Neural progenitor cell (in vitro differentiated cells): ENCODE measurements around the gene CLCNKA. TPM values are rescaled to one million over a fixed set of nuclear protein-coding genes. Genes with fewer than 3 reads are reported as not detected.
"Not testable (repeated sequence)": the region's sequence is repeated elsewhere in the genome, so short reads cannot be mapped to it uniquely, and the experiment has no call there.

Experiments
- DNase-seq: peaks from one replicate; pipeline ENCODE4 v3.0.0-alpha.2; 2016; ENCODE audit warnings: low spot score
- H2AFZ ChIP-seq: fragments of 200-600 bp; sonication (generic); replicated peaks from 2 replicates; pipeline ENCODE4 v1.6.1; 2016; ENCODE audit warnings: antibody characterized with exemption
- H3F3A ChIP-seq: fragments of 200-600 bp; sonication (generic); 2 replicates; pipeline ENCODE4 v1.6.1; 2016; ENCODE audit warnings: antibody characterized with exemption, low read depth
- H3K27ac ChIP-seq: fragments of 200-600 bp; sonication (generic); 2 replicates; pipeline ENCODE4 v1.5.1; 2016; ENCODE audit warnings: mild to moderate bottlenecking
- H3K27me3 ChIP-seq: fragments of 200-600 bp; sonication (generic); 2 replicates; pipeline ENCODE4 v1.6.1; 2016; ENCODE audit warnings: mild to moderate bottlenecking, moderate library complexity
- H3K36me3 ChIP-seq: fragments of 200-600 bp; sonication (generic); 2 replicates; pipeline ENCODE4 v1.5.1; 2016
- H3K4me1 ChIP-seq: fragments of 200-600 bp; sonication (generic); 2 replicates; pipeline ENCODE4 v1.6.1; 2016; ENCODE audit warnings: mixed run types
- H3K4me2 ChIP-seq: fragments of 200-600 bp; sonication (generic); 2 replicates; pipeline ENCODE4 v1.6.1; 2016
- H3K4me3 ChIP-seq: fragments of 200-600 bp; sonication (generic); 2 replicates; pipeline ENCODE4 v1.5.1; 2016
- H3K79me2 ChIP-seq: fragments of 200-600 bp; sonication (generic); 2 replicates; pipeline ENCODE4 v1.6.1; 2016; ENCODE audit warnings: low read depth
- H3K9ac ChIP-seq: fragments of 200-600 bp; sonication (generic); 2 replicates; pipeline ENCODE4 v1.6.1; 2016
- H3K9me3 ChIP-seq: fragments of 200-600 bp; sonication (generic); 2 replicates; pipeline ENCODE4 v1.5.1; 2016; ENCODE audit warnings: low read depth
- H4K20me1 ChIP-seq: fragments of 200-600 bp; sonication (generic); 2 replicates; pipeline ENCODE4 v1.6.1; 2016; ENCODE audit warnings: low read depth
- H3K27ac Mint-ChIP-seq: 3 replicates; pipeline ENCODE4 v1.8.0; 2021; ENCODE audit warnings: mixed read lengths
- H3K27me3 Mint-ChIP-seq: 2 replicates; pipeline ENCODE4 v1.8.0; 2022; ENCODE audit warnings: low read depth, mild to moderate bottlenecking, inconsistent platforms, moderate library complexity, mixed read lengths; ENCODE audit not compliant: insufficient read depth
- H3K36me3 Mint-ChIP-seq: 3 replicates; pipeline ENCODE4 v1.8.0; 2021; ENCODE audit warnings: mixed read lengths
- H3K4me1 Mint-ChIP-seq: 3 replicates; pipeline ENCODE4 v1.8.0; 2021; ENCODE audit warnings: mixed read lengths
- H3K4me3 Mint-ChIP-seq: 3 replicates; pipeline ENCODE4 v1.8.0; 2021; ENCODE audit warnings: mild to moderate bottlenecking, moderate library complexity, mixed read lengths
- H3K9me3 Mint-ChIP-seq: 3 replicates; pipeline ENCODE4 v1.8.0; 2020; ENCODE audit warnings: mixed read lengths
- EZH2 ChIP-seq: fragments of 200-600 bp; sonication (generic); IDR thresholded peaks from 2 replicates; pipeline ENCODE4 v1.6.1; 2017; ENCODE audit warnings: antibody characterized with exemption, mild to moderate bottlenecking, moderate library complexity
- EZH2phosphoT487 ChIP-seq: fragments of 200-600 bp; sonication (generic); IDR thresholded peaks from 2 replicates; pipeline ENCODE4 v1.6.1; 2017; ENCODE audit warnings: antibody characterized with exemption
- total RNA-seq: library from RNA; depleted of rRNA; stranded (reverse); fragments of >200 nt; gene quantifications from 2 replicates; pipeline ENCODE4 v1.2.3, GENCODE V29; 2015; ENCODE audit warnings: low replicate concordance
- TF ChIP-seq, protein P1 (sequence below): fragments of 200-600 bp; sonication (generic); IDR thresholded peaks from 2 replicates; pipeline ENCODE4 v1.5.1; 2017; ENCODE audit warnings: antibody characterized with exemption, mild to moderate bottlenecking

Gene CLCNKA
- total RNA-seq, 1 donor from 2014 or later = not detected

DNA sequence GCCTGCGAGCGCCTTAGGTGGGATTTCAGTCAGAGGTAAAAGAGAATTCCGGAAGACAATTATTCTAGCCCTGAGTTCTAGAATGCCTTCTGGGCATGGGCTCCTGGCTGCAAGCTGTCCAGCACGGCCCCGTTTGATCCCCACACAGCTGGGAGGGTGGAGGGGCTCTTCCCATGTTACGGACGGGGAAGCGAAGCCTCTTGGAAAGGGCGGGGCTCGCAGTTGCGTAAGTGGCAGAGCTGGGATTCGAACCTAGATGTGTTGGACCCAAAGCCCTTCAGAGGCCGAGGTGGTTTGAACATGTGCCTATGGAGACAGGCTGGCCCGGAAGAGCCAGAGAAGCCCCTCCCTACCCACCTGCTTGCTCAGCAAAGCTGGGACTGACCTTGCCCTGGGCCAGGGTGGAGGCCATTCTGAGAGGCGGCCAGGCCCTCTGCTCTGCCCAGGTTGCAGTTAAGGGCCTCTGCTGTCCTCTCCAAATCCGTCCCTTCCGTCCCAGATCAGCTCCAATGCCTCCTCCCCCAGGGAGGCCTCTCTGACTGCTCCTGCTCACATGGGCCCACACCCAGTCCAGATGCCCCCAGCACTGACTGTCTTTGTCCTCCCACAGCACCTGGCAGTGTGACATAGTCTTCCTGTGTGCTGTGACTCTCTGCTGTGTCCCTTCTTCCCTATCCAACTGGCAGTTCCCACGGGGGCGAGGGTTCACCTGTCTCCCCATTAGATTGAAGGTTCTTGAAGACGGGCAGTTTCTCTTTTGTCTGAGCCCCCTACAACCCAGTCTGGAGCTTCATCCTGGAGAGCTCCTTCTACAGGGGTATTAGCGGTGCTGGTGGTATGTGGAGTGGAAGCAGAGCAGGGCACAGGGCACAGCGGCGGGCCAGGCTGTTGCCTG lies 2.8 kb upstream of the CLCNKA start:
- H3K9me3 Mint-ChIP-seq = no peaks in the 10 kb centered on the region

GRCh38 chr1:16019644-16020277 lies 2.1 kb upstream of the CLCNKA start:
- peaks cover 18% of the 10 kb centered on the region for H3K27me3 Mint-ChIP-seq
- H4K20me1 ChIP-seq = no peaks in the 10 kb centered on the region
- no peak for DNase-seq
- no peak overlapping the region for H2AFZ ChIP-seq
- no peak overlapping the region for H3K4me2 ChIP-seq
- no peaks in the 10 kb centered on the region for H3K4me1 ChIP-seq
- no peak overlapping the region for H3K9ac ChIP-seq
- H3K4me3 ChIP-seq = no peak overlapping the region
- peaks cover 9% of the 10 kb centered on the region for H3K27me3 ChIP-seq
- no peaks in the 10 kb centered on the region for H3K9me3 ChIP-seq
- no peak for TF ChIP-seq EZH2
- TF ChIP-seq, protein P1, sequence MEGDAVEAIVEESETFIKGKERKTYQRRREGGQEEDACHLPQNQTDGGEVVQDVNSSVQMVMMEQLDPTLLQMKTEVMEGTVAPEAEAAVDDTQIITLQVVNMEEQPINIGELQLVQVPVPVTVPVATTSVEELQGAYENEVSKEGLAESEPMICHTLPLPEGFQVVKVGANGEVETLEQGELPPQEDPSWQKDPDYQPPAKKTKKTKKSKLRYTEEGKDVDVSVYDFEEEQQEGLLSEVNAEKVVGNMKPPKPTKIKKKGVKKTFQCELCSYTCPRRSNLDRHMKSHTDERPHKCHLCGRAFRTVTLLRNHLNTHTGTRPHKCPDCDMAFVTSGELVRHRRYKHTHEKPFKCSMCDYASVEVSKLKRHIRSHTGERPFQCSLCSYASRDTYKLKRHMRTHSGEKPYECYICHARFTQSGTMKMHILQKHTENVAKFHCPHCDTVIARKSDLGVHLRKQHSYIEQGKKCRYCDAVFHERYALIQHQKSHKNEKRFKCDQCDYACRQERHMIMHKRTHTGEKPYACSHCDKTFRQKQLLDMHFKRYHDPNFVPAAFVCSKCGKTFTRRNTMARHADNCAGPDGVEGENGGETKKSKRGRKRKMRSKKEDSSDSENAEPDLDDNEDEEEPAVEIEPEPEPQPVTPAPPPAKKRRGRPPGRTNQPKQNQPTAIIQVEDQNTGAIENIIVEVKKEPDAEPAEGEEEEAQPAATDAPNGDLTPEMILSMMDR = no peak
- no peak for TF ChIP-seq EZH2phosphoT487
- H3F3A ChIP-seq = no peaks in the 10 kb centered on the region
- no peaks in the 10 kb centered on the region for H3K36me3 ChIP-seq
- no peaks in the 10 kb centered on the region for H3K36me3 Mint-ChIP-seq
- H3K4me1 Mint-ChIP-seq = peaks cover 35% of the 10 kb centered on the region
- H3K4me3 Mint-ChIP-seq = peak overlapping the region; percentile 46
- H3K79me2 ChIP-seq = no peaks in the 10 kb centered on the region
- no peak overlapping the region for H3K27ac ChIP-seq
- peak overlapping the region; percentile 86 for H3K27ac Mint-ChIP-seq
- no peaks in the 10 kb centered on the region for H3K9me3 Mint-ChIP-seq

More for the DNA sequence above, 2.8 kb upstream of the CLCNKA start:
- no peaks in the 10 kb centered on the region for H4K20me1 ChIP-seq
- no peaks in the 10 kb centered on the region for H3K36me3 ChIP-seq
- H3K27ac Mint-ChIP-seq = peak overlapping the region; percentile 86
- peaks cover 18% of the 10 kb centered on the region for H3K27me3 Mint-ChIP-seq
- TF ChIP-seq EZH2phosphoT487 (no peak), EZH2 (no peak)
- TF ChIP-seq, protein P1 = no peak
- H3K9me3 ChIP-seq = no peaks in the 10 kb centered on the region
- DNase-seq = no peak
- no peak overlapping the region for H3K4me2 ChIP-seq
- H3K27ac ChIP-seq = no peak overlapping the region
- no peaks in the 10 kb centered on the region for H3K4me1 ChIP-seq
- H3K79me2 ChIP-seq = no peaks in the 10 kb centered on the region
- H3K4me1 Mint-ChIP-seq = peaks cover 42% of the 10 kb centered on the region
- H3K9ac ChIP-seq = no peak overlapping the region
- no peak overlapping the region for H3K4me3 ChIP-seq
- no peaks in the 10 kb centered on the region for H3F3A ChIP-seq
- H2AFZ ChIP-seq = no peak overlapping the region
- H3K36me3 Mint-ChIP-seq = no peaks in the 10 kb centered on the region
- peak overlapping the region; percentile 46 for H3K4me3 Mint-ChIP-seq
- peaks cover 16% of the 10 kb centered on the region for H3K27me3 ChIP-seq

- Mint-ChIP-seq H3K4me1 (peaks cover 31% of the 10 kb centered on the region), H3K36me3 (no peaks in the 10 kb centered on the region), H3K9me3 (no peaks in the 10 kb centered on the region), H3K27me3 (peaks cover 17% of the 10 kb centered on the region), H3K4me3 (no peak overlapping the region), H3K27ac (peak overlapping the region; percentile 54)
- H3K27ac ChIP-seq = no peak overlapping the region
- no peak overlapping the region for H3K4me3 ChIP-seq
- H3K4me1 ChIP-seq = no peaks in the 10 kb centered on the region
- H3K79me2 ChIP-seq = no peaks in the 10 kb centered on the region
- no peaks in the 10 kb centered on the region for H3K9me3 ChIP-seq
- peaks cover 9% of the 10 kb centered on the region for H3K27me3 ChIP-seq
- H4K20me1 ChIP-seq = no peaks in the 10 kb centered on the region
- H3K9ac ChIP-seq = no peak overlapping the region
- no peak for TF ChIP-seq EZH2phosphoT487
- TF ChIP-seq, protein P1 = no peak
- no peak for TF ChIP-seq EZH2
- no peak for DNase-seq
- H3K4me2 ChIP-seq = no peak overlapping the region
- H3F3A ChIP-seq = no peaks in the 10 kb centered on the region
- H2AFZ ChIP-seq = no peak overlapping the region
- H3K36me3 ChIP-seq = no peaks in the 10 kb centered on the region
Observed at GRCh38 chr1:16020325-16020724, 1.5 kb upstream of the CLCNKA start.

DNA sequence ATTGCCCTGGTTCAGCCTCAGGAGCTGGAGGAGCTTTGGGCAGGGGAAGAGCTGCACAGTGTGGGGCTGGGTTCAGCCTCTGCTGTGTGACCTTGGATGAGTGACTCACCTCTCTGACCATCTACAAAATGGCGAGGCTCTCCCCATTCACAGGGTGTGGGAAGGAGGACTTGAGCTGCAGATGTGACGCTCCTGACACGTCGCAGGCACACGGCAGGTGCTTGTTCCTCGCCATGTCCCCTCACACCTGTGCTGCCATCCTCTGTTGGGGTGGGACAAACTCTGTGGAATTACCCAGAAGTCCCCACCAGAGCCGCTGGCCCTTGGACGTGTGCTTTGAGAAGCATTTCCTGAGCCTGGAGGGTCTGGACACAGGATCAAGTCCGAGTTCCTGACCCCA lies 958 bp upstream of the CLCNKA start:
- not testable (repeated sequence) for H4K20me1 ChIP-seq, H3K9me3 ChIP-seq, H3K4me3 ChIP-seq, H3K4me2 ChIP-seq, H3K27ac Mint-ChIP-seq, H3K9ac ChIP-seq, H3F3A ChIP-seq, H3K79me2 ChIP-seq, H3K27ac ChIP-seq, H2AFZ ChIP-seq, H3K4me3 Mint-ChIP-seq, H3K36me3 ChIP-seq, H3K4me1 ChIP-seq, H3K9me3 Mint-ChIP-seq, H3K27me3 ChIP-seq, H3K36me3 Mint-ChIP-seq, DNase-seq
- Mint-ChIP-seq H3K27me3 (peaks cover 15% of the 10 kb centered on the region), H3K4me1 (peaks cover 28% of the 10 kb centered on the region)
